T1000 (cell line): ENCODE measurements around the gene CNKSR2.

ENCODE experiments used
- DNase-seq: peaks from one replicate; lab custom pipeline; 2025; ENCODE audit warnings: mixed read lengths; lab: John Stamatoyannopoulos, UW

The CNKSR2 gene

GRCh38 chrX:21612154-21612553 lies 237.9 kb downstream of the CNKSR2 start:
- no peak for DNase-seq

GRCh38 chrX:21616386-21616785 lies 242.2 kb downstream of the CNKSR2 start:
- DNase-seq, result no peak

- no peak for DNase-seq
Observed at GRCh38 chrX:21620234-21620633, 246.0 kb downstream of the CNKSR2 start.

DNA sequence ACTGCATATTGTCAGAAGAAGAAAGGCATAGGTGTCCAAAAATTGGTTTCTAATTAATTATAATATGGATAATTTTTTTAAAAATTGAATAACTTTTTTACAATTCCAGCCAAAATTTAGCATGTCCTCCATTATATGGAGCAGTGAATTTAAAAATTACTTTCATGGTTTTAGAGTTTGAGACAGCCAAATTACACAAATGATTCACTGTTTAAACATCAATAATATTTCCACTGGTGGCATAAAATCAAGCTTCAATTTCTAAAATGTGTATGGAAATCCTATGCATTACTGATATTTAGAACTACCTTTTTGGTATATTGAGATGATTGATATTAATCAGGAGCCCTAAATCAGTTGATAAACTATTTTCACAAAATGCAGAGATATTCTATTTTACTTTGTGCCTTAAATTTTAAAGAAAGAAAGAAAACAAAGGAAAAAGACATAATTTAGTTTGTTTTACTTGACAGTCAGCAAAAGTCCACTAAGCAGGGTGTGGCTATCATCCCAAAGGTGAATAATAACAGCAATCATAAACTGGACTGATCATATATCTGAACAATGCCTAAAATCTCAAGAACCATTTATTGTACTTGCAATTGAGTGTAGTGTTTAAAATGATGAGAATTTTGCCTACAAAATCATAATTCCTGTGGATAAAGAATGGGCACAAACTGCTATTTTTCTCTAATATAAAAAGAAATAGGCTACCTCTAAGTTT lies 249.7 kb downstream of the CNKSR2 start:
- no peak for DNase-seq

GRCh38 chrX:21632027-21632426 lies 257.8 kb downstream of the CNKSR2 start:
- no peak for DNase-seq

GRCh38 chrX:21638311-21638710 lies 264.1 kb downstream of the CNKSR2 start:
- no peak for DNase-seq

- no peak for DNase-seq
Observed at GRCh38 chrX:21639775-21640174, 265.6 kb downstream of the CNKSR2 start.

DNA sequence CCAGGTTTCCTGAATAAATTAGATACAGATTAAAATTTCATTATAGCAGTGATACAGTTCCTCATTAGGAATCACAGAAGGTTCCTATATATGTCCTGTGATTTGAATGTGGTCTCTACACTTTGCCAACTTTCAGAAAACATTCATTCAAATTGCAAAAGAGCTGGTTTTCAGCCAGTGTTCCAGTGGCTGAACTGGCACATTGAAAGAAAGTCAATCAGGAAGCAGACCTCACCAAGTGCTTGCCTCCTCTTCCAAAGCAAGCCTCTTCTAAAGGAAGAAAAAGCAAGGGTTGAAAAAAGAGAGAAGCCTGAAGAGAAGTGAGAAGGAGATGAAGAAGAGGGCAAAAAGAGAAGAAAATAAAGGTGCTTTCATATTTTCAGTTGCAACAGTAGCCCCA lies 271.2 kb downstream of the CNKSR2 start:
- no peak for DNase-seq

DNA sequence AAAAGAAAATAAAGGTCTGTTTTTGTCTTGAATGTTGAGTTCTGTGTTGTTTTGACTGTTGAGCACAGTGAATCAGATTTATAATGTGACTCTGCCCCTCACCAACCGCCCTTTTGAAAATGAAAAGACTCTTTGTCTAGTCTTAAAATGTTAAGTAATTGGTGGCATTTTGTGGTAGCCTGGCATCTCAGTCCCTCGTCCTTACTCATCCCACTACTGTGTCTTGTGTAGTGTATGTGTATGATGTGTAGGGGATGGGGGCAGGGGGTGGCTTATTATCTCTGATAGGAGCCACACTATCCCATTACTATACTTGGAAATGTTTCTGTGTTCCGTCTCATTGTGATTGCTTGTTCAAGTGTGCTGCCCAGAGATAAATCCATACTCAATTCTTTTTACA lies 271.7 kb downstream of the CNKSR2 start:
- DNase-seq, result no peak

DNA sequence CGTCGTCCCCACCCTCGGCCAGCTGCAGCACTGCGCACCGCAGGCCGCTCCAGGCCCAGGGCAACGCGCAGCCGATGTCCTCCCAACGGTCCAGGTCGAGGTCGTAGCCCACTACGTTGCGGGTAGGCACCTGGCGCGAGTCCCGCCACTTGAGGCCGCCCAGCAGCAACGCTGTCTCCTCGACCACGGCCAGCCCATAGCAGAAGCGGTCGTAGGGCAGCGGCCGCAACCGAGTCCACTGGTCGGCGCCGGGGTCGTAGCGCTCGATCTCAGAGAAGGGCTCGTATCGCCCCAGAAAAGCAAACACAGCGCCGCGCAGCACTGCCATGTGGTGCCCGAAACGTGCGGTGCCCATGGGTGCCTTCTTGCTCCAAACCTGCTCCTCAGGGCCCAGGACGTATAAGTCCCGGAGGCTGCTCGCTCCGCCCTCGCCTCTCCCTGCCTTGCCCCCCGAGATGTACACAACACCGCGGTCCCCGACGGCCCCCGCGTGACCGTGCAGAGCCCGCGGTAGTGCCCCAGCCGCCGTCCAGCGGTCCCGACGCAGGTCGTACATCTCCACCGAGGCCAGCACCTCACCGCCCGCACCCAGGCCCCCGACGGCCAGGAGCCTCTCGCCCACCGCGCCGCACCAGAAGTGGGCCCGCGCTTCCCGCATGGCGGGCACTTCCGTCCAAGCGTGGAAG lies 281.8 kb downstream of the CNKSR2 start:
- no peak for DNase-seq

- no peak for DNase-seq
Observed at GRCh38 chrX:21656587-21657317, 282.5 kb downstream of the CNKSR2 start.

DNA sequence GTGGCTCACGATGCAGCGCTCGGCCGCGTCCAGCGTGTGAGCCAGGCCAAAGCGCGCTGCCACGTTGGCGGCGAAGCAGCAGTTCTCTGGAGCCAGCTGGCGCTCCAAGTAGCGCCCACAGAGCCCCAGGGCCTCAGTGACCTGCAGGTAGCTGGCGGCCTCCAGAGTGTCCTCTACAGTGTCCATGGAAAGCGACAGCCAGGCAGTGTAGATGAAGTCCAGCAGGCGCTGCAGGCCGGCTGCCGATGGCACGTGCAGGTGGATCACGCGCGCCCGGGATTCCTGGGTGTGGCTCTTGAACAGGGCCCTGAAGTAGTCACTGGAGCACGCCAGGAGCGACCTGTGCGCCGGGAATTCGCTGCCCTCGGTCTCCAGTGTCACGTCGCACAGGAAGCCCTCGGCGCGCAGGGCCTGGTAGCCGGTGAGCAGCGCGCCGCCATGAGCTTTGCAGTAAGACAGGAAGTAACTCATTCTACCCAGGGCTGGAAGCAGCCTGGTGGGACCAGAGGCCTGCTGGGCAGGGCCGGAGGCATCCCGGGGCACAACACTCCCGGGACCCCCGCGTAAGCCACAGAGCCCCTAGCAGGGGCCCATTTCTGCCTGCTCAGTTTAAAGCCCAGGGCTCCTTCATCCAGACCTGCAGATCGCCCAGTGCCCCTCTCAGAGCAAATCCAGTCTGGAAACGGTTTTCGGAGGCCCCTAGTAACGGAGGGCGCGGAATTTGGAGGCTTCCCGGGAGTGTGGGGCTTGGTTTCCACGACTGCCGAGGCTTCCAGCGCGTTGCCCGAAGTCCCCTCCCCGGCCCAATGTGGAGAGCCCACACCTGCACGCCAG lies 283.3 kb downstream of the CNKSR2 start:
- no peak for DNase-seq

GRCh38 chrX:21658152-21658737 lies 284.0 kb downstream of the CNKSR2 start, which contains the start of gene KLHL34:
Gene KLHL34 (minus strand): TSS chrX:21658330. CDS start chrX:21657788, 542 bp downstream.
- no peak for DNase-seq

GRCh38 chrX:21658746-21659145 lies 284.5 kb downstream of the CNKSR2 start:
- DNase-seq, result no peak

GRCh38 chrX:21659320-21659719 lies 285.1 kb downstream of the CNKSR2 start:
- no peak for DNase-seq

DNA sequence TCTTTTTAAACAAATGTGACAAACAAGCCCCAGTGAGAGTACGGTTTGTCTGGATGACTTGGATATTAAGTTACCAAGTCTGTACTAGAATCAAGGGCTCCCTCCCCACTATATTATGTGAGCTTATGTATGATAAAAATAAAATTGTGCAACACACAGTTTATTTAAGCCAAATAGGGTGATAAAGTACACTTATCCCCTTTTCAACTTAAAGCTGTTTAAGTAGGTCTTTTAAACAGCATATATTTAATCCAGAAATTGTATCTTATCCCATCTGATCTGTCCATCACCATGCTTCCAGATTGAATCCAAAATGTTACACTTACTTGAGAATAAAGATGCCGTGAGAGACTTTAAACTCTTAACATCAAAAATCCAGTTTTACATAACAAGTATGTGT lies 285.9 kb downstream of the CNKSR2 start:
- no peak for DNase-seq

DNA sequence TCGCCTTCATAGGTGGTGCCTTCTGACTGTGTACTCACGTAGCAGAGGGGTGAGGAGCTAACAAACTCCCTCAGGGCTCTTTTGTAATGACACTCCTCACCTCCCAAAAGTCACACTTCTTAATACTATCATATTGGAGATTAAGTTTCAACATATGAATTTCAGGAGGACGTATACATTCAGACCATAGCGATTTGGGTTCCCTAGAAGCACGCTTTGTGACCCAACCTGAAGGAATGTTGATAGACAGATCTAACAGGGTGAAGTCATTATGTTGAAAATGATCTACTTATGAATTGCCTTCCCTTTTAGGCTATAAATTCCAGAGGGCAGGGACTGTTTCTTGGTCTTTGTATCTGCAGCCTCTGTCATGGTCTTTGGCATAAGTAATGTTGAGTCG lies 287.1 kb downstream of the CNKSR2 start:
- no peak for DNase-seq

DNA sequence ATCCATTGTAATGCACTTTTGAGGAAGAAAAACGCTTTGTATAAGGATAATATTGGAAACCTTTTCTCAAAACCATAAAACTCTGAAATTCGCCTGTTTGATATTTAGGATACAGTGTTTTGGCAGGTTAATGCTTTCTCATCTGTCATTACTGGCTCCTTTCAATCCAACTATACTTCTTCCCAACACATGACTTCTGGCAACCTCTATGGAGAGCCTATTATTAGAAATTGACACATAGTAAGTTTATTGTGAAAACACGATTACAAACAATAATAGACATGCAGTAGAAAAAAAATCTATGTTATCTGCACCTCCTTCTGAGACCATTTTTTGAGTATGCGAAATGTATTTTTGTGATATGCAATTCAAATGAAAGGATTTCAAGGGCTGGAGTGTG lies 288.5 kb downstream of the CNKSR2 start:
- DNase-seq, result no peak

DNA sequence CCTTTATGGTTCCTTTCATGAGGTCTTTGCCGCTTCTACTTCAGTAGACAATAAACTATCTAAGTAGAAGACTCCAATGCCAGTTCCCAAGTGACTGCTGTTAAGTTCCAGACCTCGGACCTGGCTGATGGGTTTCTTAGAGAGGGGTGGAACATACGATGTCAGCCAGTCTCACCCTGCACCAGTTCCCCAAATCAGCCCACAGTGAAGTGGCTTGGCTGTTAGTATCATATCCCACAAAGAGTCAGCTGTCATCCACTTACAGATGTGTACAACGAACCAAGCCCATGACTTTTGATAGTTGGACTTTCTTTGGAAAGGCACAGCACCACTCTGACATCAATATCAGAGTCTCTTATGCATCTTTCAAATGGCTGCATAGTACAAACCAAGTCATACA lies 292.0 kb downstream of the CNKSR2 start:
- DNase-seq, result no peak

DNA sequence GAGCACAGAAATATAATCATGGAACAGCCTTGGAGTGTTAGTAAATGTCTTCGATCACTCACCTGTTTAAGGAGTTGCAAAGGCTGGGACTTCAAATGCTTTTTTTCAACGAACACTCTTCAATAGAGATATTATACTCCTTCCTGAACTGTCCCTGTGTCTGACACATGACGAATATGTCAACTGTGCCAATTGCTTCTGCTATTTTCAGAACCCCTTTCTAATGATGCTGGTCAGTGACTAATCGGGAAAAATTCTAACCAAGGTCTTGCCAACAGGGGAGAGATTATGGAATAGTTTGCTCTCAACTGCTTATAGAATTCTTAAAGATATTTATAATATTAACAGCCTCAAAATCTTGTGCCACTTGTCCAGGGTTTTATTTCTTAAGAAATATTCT lies 292.5 kb downstream of the CNKSR2 start:
- no peak for DNase-seq

DNA sequence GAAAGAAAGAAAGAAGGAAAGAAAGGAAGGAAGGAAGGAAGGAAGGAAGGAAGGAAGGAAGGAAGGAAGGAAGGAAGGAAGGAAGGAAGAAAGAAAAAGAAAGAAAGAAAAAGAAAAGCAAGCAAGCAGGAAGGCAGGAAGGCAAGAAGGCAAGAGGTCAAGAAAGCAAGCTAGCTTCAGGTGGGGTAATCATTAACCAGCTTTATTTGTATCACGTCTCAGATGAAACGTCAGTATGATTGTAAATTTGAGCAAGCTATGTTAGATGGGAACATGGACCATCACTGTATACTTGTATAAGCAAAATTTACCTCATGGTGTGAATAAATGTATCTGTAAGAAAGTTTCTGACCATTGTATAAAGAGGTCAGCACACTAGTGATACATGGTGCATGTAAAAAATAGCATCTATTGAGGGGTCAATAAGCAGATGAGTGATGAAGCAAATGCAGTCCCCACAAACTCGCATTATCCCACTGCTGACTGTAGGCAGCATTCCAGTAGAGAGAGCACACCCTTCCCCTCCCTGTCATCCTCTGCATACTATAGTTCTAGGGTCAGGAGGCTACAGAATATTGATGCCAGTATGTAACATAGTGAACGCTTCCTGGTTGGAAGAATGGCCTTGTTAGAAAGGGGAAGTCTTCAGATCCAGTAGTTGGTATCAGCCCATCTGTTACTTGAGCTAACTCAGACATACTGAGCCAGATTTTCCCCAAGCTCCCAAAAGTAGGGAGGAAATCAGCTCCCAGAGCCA lies 300.4 kb downstream of the CNKSR2 start:
- no peak for DNase-seq
